LNCAP (cell line): Measurements from ENCODE around the gene ITK.

Experiments
- CTCF ChIP-seq: fragments of 450-650 bp; IDR thresholded peaks from 2 replicates; pipeline ENCODE4 v1.5.1; 2017; ENCODE audit warnings: mild to moderate bottlenecking

Gene ITK

GRCh38 chr5:157245476-157245875, 64.8 kb downstream of the ITK start:
- no peak for TF ChIP-seq CTCF

DNA sequence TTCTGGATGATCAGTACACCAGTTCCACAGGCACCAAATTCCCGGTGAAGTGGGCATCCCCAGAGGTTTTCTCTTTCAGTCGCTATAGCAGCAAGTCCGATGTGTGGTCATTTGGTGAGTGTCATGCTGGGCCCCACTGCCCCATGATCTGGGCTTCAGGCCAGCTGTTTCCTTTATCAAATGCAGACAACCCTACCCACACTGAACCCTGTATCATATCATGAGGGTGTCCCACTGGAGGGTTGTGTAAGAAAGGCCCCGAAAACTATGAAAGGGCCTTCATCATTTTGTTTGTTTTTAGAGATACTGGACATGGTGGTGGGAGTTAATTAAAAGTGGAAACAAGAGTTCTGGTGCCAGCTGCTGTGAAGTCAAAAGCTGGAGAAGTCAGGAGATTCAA, 65.2 kb downstream of the ITK start:
- no peak for TF ChIP-seq CTCF

GRCh38 chr5:157247267-157247666, 66.6 kb downstream of the ITK start:
- no peak for TF ChIP-seq CTCF

GRCh38 chr5:157248821-157249470, 68.3 kb downstream of the ITK start:
- TF ChIP-seq CTCF: no peak

DNA sequence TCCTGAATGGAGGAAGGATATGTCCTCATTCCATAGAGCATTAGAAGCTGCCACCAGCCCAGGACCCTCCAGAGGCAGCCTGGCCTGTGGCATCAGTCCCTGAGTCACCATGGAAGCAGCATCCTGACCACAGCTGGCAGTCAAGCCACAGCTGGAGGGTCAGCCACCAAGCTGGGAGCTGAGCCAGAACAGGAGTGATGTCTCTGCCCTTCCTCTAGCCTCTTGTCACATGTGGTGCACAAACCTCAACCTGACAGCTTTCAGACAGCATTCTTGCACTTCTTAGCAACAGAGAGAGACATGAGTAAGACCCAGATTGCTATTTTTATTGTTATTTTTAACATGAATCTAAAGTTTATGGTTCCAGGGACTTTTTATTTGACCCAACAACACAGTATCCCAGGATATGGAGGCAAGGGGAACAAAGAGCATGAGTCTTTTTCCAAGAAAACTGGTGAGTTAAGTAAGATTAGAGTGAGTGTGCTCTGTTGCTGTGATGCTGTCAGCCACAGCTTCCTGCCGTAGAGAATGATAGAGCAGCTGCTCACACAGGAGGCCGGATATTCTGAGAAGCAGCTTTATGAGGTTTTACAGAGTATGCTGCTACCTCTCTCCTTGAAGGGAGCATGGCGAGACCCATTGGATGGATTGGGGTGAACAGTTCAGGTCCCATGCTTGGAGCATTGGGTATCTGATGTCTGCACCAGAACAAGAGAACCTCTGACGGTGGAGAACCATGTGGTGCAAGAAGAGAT, 72.2 kb downstream of the ITK start:
- no peak for TF ChIP-seq CTCF

GRCh38 chr5:157253547-157253946, 72.9 kb downstream of the ITK start:
- TF ChIP-seq CTCF: peak; percentile 89

- no peak for TF ChIP-seq CTCF
These were observed 77.8 kb downstream of the ITK start for GRCh38 chr5:157258450-157258849.
